OCI-LY7 (cell line): Measurements from ENCODE around the gene GFI1B.

Experiments used
- CTCF ChIP-seq: fragments of 200-600 bp; sonication (generic); conservative IDR thresholded peaks from 2 replicates; pipeline ENCODE4 v1.5.1; 2014; ENCODE audit warnings: mild to moderate bottlenecking, antibody characterized with exemption, low read length, moderate library complexity, mixed read lengths
- EZH2phosphoT487 ChIP-seq: fragments of 200-600 bp; sonication (generic); IDR thresholded peaks from 2 replicates; pipeline ENCODE4 v1.6.1; 2018; ENCODE audit warnings: low read depth, borderline replicate concordance, mild to moderate bottlenecking, mixed run types, antibody characterized with exemption, low read length, moderate library complexity, mixed read lengths

DNA sequence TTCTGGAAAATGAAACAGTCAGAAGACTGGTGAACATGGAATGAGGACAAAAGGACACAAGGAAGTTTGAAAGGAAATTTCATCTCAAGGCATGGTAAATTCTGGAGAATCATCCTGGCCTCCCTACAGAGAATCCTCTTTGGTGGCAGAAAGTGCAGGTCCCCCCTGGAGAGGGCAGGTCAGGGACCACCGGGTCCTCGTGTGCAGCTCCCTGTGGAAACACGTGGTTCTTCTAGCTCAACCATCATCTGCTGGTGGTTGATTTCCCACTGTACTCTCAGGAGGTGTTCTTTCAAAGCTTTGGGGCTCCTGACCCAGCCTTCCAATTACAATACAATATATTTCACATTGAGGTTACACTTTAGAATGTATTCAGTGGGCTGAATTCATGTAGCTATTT lies 49.7 kb downstream of the GFI1B start:
- TF ChIP-seq CTCF: no peak
- no peak for TF ChIP-seq EZH2phosphoT487
